Left kidney (tissue), 2 donors: ENCODE measurements around the gene PHLPP1. TPM values are rescaled to one million over a fixed set of nuclear protein-coding genes. Genes with fewer than 3 reads are reported as not detected.
"Not testable (repeated sequence)": the region's sequence is repeated elsewhere in the genome, so short reads cannot be mapped to it uniquely, and the experiment has no call there.

Source experiments
- DNase-seq: peaks from one replicate; pipeline ENCODE4 v3.0.0-alpha.2; 2013
- polyA plus RNA-seq: library from polyadenylated mRNA; unstranded; fragments of 120-200 nt; gene quantifications from one replicate; pipeline ENCODE4 v1.2.1, GENCODE V29; 2013; ENCODE audit not compliant: insufficient read length

PHLPP1 gene
- polyA plus RNA-seq, 1 donor = 17.9 TPM

DNA sequence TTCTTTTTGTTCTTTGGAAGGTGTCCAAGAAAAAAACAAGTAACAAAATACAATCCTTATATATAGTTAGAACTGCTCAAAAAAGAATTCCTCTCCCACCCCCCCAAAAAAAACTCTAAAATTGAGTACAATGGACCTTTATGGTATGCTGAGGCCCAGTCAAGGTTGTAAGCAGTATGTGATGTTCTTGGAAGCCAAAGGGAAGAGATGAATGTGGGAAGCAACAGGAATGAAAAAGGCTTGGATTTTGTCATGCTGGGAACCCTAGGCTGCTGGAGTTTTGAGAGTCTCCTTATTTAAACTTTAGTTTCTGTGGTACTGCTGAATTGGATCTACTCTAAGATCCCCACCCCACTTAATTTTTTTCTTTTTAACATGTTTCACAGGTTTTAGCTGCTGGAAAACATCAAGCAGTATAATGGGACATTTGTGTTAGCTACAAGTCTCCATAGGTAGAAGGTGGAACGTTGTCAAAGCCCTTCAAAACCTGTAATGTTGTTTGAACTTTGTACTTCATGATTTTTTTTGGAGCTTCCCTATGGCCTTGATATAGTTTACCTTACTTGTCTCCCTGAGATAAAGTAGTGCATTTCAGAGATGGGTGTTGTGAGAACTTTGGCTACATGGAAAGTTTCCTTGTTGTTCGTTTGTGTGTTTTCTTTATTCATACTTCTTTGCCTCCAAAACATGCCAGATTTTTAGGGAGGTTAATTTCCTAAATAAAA is 57.7 kb downstream of the PHLPP1 start:
- DNase-seq = no peak

DNA sequence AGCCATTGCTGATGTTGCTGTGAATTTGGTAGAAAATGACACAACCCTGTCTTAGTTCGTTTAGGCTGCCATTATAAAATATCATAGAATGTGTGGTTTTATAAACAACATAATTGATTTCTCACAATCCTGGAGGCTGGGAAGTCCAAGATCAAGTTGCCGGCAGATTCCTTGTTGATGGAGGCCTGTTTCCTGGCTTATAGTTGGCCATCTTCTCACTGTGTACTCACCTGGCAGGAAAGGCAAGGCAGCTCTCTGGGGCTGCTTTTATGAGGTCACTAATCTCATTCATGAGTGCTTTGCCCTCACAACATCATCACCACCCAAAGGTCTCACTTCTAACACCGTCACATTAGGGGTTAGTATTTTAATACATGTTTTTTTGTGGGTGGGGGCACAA is 58.4 kb downstream of the PHLPP1 start:
- no peak for DNase-seq

DNA sequence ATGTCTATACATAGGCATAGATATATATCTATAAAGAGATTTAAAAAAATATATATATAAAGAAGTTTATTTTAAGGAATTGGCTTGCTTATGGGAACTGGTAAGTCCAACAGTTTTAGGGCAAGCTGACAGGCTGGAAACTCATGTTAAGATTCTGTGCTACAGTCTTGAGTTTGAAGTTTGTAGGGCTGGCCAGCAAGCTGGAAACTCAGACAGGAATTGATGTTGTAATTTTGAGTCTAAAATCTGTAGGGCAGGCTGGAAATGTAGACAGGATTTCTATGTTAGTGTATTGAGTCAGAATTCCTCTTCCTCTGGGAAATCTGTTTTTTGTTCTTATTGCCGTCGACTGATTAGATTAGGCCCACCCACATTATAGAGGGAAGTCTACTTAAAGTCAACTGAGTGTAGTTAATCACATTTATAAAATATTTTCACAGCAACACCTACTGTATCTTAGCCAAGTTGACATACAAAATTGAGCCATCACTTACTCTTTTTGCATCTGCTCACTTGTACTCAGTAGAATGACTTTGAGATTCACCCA is 60.8 kb downstream of the PHLPP1 start:
- DNase-seq = no peak

DNA sequence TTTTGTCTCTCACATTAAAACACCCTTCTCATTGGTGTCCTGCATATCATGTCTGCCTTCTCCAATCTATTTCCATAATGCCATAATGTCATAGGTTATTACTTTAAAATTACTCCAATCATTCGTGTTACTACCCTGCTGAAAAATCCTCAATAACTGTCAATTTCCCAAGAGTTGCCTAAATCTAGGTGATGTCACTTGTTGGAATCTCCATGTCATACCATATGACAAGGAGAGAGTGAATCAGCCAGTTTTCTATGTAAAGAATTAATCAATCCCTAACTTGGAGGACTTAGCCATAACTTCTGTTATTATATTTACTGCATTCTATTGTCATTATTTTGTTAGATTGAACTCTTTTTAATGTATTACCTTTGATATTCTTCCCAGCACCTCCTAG is 62.5 kb downstream of the PHLPP1 start:
- DNase-seq = no peak

DNA sequence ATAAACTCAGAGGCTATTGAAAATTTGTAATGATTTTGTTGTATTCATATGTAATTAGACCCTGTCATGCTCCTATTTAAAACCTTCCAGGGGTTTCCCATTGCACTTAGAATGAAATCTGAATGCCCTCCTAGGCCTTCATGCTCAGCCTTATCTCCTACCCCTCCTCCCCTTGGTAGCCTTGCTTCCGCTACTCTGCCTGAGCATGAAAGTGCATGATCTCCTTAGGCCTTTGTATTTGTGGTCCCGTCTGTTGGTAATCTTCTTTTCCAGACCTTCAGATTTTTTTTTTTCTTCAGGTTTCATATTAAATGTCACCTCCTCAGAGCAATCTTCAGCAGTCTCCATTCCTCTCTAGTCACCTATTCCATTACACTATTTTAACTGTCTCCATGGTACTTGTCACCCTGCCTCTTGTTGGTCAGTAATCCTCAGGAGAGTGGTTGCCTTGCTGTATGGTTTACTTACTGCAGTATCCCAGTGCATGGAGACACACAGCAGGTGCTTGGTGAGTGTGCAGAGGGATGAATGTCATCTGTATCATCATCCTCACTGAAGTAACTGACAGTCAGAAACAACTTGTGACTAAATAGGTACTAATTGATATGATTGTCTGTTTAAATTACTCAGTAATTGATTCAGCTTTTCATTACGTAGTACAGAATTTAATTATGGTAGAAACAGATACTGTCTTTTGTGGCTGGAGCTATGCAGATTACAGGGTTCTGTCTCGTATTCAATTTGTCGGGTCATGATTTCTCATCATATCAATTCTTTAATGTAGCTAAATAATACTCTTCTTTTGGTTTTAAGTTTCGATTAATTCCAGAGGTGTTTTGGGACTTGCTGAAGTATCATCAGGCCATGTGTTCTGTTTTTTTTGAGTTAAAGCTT is 63.9 kb downstream of the PHLPP1 start:
- no peak for DNase-seq

DNA sequence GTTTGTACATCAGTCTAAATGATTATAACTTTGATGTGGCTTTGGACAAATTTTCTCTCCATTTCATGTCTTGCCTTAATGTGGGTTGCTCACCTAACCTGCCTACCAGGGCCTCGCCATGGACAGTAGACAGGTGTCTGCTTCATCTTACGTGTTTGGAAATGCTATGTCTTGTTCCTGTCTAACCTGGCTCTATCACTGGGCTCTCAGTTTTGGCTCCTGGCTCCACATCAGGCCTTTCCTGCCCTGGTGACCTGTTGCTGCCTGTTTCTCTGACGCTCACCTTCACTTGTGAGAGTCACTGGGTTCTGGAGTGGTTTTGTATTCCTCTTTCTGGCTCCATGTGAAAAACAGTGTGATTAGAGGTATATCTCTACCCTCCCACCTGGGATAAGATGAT is 65.9 kb downstream of the PHLPP1 start:
- no peak for DNase-seq

DNA sequence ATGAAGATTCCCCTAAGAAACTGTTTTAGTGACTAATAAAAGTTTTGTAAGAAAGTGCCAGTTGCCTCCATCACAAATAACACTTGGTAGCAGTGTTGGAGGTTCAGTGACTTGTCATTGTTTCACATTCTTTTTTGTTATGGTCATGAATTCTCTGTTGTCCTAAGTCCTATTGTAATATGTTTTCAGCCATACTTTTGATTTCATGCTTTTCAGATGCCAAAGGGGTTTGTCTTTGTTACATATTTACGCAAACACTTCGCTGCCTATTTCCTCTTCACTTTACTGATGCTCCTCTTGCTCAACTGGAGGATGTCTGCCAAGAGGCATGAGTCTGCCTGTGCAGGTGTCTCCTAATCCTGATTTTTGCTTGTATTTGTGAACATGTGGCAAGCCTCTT is 66.6 kb downstream of the PHLPP1 start:
- no peak for DNase-seq

DNA sequence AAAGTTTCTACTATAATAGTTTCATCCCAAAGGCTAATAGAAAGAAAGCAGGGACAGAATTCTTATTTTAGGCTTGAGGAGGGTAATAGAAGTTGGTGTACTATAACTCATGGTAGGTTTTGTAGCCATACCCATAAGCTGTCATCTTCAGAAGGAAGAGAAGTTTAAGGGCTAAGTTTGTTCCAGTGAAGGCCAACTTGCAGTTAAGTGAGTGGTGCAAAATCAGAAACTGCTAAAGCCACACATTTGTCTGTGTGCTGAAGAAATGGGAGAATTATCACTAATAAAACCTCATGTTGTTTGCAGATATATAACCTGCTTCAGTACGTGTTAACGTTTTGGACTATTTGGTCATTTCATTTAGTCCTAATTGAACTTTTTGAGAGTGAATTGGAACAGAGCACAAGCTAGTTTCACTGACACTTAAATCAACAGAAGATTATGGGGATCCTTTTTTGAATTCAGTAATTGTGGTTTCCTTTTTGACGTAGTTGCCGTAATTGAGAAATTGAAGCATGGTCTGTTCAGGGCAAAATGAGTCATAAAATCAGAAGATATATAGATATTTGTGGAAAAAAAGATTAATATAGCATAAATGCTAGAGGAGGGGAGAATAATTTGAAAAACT is 69.1 kb downstream of the PHLPP1 start:
- DNase-seq = no peak

DNA sequence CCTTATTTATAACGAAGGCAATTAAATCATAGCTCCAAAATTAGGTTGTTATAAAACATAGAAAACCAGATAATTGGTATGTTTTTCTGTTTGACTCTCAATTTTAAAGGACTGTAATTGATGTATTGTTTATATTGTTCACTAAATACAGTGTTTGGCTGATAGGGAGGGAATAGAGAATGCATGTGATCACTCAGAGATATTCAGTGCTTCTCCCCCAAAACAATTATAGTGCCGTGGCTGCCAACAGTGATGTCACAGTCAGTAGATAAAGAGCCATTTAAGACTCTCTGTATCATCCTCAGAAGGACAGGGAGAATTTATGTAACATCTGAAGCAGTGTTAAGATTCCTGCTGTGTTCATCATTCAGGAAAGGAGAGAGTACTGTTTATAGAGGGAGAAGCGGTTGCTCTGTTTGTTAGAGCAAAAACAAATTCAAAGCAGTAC is 69.6 kb downstream of the PHLPP1 start:
- no peak for DNase-seq

DNA sequence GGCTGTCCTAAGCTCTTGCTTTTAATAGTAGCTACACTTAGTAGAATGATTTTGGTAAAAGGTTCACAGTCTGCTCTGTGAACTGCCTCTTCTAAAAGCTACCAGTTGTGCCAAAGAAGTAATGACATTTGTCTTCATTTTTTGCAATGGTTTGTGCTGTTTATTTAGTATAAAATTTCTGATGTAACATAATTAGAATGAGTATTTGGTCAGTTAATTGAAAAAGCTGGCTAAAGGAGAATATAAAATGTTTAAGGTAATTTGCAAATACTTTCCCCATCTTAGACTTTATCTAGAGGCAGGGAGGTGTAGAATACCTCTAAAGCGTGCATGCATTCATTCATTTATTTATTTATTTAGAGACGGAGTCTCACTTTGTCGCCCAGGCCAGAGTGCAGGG is 71.3 kb downstream of the PHLPP1 start:
- DNase-seq = no peak

DNA sequence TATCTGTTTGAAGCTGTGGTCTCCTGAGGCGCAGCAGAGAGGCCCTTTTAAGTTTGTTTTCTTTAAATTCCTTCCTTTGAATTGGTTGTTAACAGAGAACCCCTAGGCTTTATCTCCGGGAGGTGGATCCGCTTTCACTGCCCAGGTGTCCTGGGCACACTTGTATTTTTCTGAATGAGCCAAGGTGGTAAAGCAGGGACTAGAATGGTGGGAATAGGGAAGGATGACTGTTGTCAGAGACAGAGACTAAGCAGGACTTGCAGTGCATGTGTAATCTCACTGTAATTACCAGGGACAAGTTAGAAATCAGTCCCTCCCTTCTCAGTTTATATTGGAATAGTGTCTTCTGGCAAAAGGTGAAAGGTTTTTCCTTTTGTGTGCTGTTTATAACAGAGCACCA is 72.8 kb downstream of the PHLPP1 start:
- DNase-seq = no peak

DNA sequence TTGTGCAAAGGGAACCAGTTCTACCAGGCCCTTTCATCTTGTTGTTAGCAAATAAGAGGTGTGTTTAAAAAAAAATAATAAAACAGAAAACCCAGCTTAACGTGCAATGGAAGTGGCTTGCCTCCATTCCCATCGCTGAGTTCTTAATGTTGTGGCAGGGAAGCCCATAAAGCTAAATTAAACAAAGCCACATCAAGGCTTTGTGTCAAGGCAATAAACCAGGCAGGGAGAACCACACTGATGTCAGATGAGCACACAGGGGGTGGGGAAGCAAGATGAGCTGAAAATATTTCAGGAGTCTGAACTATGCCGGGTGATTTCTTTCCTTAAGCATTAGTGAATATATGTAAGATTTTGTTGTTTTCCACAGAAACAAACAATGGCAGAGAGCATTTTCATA is 73.5 kb downstream of the PHLPP1 start:
- no peak for DNase-seq

DNA sequence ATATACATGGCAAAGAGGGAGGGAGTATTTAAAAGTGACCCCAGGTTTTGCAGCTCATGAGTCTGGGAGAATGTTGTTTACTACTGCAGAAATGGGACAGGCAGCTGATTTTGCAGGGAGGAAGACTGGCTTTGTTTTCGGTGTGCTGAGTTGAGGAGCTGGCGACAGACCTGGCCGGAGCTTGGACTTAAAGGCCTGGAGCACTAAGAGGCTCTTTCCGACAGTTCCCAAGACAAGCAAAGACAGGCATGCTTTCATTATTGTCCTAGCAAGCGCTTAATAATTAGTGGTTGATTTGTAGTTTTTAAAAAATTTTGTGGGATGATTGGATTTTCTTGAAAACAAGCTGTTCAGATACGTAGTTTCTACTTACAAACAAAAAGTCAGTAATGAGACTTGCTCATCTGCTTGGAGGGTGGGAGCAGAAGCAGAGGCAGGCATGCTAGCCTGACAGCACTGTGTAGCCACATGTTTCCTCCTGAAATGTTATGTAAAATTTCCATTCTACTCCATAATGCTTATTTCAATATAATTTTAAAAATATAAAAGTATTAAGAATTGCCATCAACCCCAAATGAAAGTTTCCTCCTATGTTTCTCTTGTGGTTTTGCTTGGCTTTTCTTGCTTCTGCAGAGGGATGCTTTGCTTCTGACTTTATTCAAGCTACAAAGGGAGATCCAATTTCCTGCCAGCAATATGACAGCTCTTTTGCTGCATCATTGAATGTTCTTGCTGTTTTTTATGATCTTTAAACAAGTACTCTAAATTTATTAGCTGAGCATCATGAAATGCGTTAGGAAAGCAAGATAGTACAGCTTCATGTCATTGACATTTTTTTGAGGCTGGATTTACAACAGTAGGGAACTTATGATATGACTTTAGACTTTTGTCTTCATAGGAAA is 75.8 kb downstream of the PHLPP1 start:
- DNase-seq = no peak

DNA sequence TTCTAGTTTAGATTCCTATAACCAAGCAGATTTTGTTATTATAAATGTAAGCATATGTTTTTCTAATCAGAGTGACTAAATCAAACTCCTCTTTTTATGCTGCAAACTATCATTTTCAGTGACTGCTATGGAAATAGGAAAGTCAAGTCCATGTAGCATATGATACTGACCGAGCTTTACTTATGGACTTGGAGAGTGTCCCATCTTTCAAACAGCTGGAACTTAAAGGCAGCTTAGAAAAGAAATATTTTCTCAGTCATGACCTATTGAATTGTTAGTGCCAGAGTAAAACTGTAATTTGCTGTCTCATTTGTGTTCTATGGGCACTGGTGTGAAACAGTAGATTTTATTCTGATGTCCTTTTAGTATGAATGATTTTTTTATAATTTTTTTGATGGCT is 76.7 kb downstream of the PHLPP1 start:
- no peak for DNase-seq

DNA sequence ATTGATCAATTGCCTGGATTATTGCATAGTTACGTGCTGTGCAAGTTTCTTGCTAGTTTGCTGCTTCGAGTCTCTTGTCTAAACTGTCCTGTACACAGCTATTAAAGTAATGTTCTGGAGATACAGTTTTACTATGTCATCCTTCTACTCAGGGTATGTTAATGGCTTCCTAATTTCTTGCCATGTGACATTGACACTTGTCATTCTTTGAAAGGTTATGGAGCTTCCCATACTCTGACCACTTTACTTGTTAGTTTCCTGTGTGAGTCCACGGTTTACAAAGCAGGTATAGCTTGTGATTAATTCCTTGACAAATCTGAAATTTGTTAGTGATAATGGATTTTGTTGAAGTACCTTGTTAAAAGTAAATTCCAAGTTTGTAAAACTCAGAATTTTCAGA is 80.5 kb downstream of the PHLPP1 start:
- no peak for DNase-seq

DNA sequence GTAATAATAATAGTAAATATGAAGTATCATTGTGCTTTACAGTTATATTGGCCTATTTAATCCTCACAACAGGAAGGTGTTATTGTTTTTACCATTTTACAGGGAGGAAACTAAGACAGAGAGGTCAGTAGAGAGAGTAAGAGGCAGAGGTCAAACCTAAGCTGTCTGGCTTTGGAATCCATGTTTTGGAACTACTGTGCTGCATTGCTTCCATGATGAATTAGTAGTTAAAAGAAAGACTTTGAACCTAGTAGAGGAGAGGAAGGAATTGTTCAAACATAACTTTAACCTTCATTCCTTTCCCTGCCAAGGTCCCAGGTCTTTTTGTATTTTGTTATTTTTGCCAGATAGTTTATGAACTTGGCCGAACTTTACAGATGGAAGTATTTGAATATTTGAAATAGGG is 80.9 kb downstream of the PHLPP1 start:
- no peak for DNase-seq

DNA sequence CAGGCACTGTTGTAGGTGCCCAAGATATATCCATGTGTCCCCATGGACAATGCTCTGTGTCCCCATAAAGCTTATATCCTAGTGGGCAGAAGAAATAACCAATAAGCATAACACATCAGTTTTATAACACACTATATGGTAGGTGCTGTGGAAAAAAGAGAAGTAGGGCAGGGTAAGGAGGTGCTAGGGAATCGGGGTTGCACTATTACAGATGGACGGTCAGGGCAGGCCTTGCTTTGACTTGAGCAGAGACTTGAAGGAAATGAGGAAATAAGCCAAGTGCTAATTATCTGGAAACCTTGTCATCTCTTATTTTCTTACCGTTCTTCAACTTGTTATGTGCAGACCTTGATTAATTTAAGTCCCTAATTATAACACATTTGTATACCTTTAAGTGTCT is 82.0 kb downstream of the PHLPP1 start:
- DNase-seq = no peak

DNA sequence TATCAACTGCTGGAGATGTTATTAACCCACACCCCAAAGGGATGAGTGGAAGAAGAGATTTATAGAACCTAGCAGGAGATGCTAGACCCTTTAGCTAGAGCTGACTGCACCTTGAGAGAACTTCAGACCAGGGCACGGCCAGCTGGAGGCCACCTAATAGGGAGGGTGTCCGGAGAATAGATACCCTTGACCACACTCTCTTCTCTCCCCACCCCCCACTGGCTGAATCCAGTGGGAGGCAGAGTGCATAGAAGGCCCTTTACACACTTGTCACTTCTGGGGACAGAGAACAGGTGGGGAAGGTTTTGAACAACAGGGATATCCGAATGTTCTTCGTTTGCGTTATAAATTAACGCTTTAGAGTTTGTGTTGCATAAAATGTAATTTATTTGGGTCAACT is 84.6 kb downstream of the PHLPP1 start:
- DNase-seq = no peak

DNA sequence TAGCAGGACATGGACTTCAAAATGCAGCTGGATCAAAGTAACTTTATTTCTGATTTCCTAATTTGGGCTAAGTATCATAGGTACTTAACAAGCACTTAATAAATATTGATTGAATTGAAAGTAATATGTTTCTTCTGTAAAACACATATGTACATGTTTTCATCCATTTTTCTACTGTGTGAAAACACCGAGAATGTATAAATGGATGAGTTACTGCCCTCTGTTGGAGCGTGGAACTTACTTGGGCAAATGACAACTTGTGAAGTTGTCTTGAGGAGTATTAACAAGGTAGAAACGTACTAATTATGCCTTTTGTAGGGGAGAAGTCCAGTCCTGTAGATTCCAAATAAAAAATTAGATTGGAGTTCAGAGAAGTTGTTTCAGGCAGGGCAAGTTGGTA is 87.2 kb downstream of the PHLPP1 start:
- DNase-seq = no peak

DNA sequence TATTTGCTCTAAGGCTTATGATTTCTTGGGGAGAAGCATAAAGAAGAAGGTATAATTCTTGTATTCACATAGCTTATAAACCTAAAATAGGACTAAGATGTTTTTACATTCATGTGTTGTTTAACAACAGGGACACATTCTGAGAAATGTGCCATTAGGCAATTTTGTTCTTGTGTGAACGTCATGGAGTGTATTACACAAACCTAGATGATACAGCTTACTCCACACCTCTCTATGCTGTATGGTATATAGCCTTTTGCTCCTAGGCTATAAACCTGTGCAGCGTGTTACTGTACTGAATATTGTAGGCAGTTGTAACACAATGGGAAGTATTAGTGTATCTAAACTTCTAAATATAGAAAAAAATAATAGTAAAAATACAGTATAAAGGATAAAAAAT is 92.1 kb downstream of the PHLPP1 start:
- DNase-seq = no peak

DNA sequence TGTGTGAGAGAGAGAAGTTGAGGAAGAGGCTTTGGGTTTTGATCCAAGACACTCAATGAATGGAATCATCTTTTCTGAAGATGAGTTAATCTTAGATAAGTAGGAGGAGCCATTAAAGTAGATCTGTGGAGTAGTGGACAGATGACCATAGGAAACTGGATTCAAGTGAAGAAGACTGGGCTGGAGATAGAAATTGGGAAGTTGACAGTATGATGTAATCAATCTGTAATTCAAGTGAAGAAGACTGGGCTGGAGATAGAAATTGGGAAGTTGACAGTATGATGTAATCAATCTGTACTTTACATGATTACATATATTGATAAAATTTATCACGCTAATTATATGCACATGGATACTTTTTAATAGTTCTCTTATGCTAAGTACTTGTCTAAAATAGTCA is 92.8 kb downstream of the PHLPP1 start:
- no peak for DNase-seq

DNA sequence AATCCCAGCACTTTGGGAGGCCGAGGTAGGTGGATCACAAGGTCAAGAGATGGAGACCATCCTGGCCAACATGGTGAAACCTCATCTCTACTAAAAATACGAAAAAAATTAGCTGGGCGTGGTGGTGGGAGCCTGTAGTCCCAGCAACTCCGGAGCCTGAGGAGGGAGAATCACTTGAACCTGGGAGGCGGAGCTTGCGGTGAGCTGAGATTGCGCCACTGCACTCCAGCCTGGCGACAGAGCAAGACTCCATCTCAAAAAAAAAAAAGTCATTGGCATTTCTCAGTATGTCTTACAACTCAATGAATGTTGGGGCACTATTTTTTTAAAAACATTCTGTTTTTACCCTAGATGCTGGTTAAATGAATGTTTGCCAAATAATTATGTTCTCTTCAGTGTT is 94.1 kb downstream of the PHLPP1 start:
- DNase-seq = not testable (repeated sequence)
